HepG2 (cell line): ENCODE measurements around the gene CMTM2. TPM values are rescaled to one million over a fixed set of nuclear protein-coding genes. Genes with fewer than 3 reads are reported as not detected.

ENCODE experiments used
- KAT8 ChIP-seq: IDR thresholded peaks from 2 replicates; pipeline ENCODE4 v1.6.1; 2016; ENCODE audit warnings: missing genetic modification reagents, missing compliant biosample characterization
- MAF1 ChIP-seq: sonication (generic); formaldehyde crosslinking; IDR thresholded peaks from 2 replicates; pipeline ENCODE4 v1.5.0; 2020; ENCODE audit warnings: missing genetic modification reagents, borderline replicate concordance
- RORA ChIP-seq: sonication (generic); formaldehyde crosslinking; IDR thresholded peaks from 2 replicates; pipeline ENCODE4 v1.5.0; 2020; ENCODE audit warnings: mild to moderate bottlenecking, missing genetic modification reagents, moderate library complexity
- SALL2 ChIP-seq: sonication (generic); formaldehyde crosslinking; IDR thresholded peaks from 2 replicates; pipeline ENCODE4 v1.8.1; 2023; ENCODE audit warnings: mild to moderate bottlenecking, missing genetic modification reagents, inconsistent platforms
- TMF1 ChIP-seq: sonication (generic); formaldehyde crosslinking; IDR thresholded peaks from 2 replicates; pipeline ENCODE4 v1.8.1; 2022; ENCODE audit warnings: low read depth, missing genetic modification reagents
- ZNF281 ChIP-seq: sonication (generic); formaldehyde crosslinking; IDR thresholded peaks from 2 replicates; pipeline ENCODE4 v1.4.0; 2020; ENCODE audit warnings: missing genetic modification reagents, borderline replicate concordance
- ZNF326 ChIP-seq: sonication (generic); formaldehyde crosslinking; IDR thresholded peaks from 2 replicates; pipeline ENCODE4 v1.4.0; 2020; ENCODE audit warnings: missing genetic modification reagents, borderline replicate concordance
- ZNF513 ChIP-seq: sonication (generic); formaldehyde crosslinking; conservative IDR thresholded peaks from 2 replicates; pipeline ENCODE4 v1.5.0; 2020; ENCODE audit warnings: missing genetic modification reagents
- ZNF687 ChIP-seq: sonication (generic); formaldehyde crosslinking; IDR thresholded peaks from 2 replicates; pipeline ENCODE4 v1.5.1; 2020; ENCODE audit warnings: mild to moderate bottlenecking, missing genetic modification reagents, moderate library complexity
- polyA plus RNA-seq, 8 experiments: library from polyadenylated mRNA; depleted of rRNA in 3 of 8; stranded (reverse) in 7 of 8; unstranded in 1 of 8; fragments of >200 nt; fragmentation: Illumina TruSeq in 4 of 8; extraction: Trizol in 4 of 8; gene quantifications; 2 replicates each; pipeline versions ENCODE4 v1.2.1 to v1.2.3, GENCODE V29; 2011 to 2016; ENCODE audit warnings: low read depth in 4 of 8, missing spikeins in 1 of 8, mixed read lengths in 1 of 8; ENCODE audit not compliant: insufficient read depth in 1 of 8
- total RNA-seq, 5 experiments: library from RNA; depleted of rRNA; stranded (reverse); fragments of >200 nt; fragmentation: Illumina TruSeq; extraction: Trizol; gene quantifications; 2 replicates each; pipeline ENCODE4 v1.2.3, GENCODE V29; 2016; ENCODE audit warnings: low read depth in 1 of 5
- TF ChIP-seq, protein P1 (sequence below): sonication (generic); formaldehyde crosslinking; IDR thresholded peaks from 2 replicates; pipeline ENCODE4 v1.4.0; 2020; ENCODE audit warnings: missing genetic modification reagents

The CMTM2 gene
- total and polyA plus RNA-seq, 2 of the 13 experiments (the other 11 are each of a cell fraction or from before 2014, with no cell fraction given): not detected

- TF ChIP-seq, protein P1, sequence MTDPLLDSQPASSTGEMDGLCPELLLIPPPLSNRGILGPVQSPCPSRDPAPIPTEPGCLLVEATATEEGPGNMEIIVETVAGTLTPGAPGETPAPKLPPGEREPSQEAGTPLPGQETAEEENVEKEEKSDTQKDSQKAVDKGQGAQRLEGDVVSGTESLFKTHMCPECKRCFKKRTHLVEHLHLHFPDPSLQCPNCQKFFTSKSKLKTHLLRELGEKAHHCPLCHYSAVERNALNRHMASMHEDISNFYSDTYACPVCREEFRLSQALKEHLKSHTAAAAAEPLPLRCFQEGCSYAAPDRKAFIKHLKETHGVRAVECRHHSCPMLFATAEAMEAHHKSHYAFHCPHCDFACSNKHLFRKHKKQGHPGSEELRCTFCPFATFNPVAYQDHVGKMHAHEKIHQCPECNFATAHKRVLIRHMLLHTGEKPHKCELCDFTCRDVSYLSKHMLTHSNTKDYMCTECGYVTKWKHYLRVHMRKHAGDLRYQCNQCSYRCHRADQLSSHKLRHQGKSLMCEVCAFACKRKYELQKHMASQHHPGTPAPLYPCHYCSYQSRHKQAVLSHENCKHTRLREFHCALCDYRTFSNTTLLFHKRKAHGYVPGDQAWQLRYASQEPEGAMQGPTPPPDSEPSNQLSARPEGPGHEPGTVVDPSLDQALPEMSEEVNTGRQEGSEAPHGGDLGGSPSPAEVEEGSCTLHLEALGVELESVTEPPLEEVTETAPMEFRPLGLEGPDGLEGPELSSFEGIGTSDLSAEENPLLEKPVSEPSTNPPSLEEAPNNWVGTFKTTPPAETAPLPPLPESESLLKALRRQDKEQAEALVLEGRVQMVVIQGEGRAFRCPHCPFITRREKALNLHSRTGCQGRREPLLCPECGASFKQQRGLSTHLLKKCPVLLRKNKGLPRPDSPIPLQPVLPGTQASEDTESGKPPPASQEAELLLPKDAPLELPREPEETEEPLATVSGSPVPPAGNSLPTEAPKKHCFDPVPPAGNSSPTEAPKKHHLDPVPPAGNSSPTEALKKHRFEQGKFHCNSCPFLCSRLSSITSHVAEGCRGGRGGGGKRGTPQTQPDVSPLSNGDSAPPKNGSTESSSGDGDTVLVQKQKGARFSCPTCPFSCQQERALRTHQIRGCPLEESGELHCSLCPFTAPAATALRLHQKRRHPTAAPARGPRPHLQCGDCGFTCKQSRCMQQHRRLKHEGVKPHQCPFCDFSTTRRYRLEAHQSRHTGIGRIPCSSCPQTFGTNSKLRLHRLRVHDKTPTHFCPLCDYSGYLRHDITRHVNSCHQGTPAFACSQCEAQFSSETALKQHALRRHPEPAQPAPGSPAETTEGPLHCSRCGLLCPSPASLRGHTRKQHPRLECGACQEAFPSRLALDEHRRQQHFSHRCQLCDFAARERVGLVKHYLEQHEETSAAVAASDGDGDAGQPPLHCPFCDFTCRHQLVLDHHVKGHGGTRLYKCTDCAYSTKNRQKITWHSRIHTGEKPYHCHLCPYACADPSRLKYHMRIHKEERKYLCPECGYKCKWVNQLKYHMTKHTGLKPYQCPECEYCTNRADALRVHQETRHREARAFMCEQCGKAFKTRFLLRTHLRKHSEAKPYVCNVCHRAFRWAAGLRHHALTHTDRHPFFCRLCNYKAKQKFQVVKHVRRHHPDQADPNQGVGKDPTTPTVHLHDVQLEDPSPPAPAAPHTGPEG (CRISPR knock-in tag): no peak
- peak; percentile 34; the same call in 1 of the 2 replicates for TF ChIP-seq KAT8 (CRISPR knock-in tag)
- no peak for TF ChIP-seq RORA (CRISPR knock-in tag)
- TF ChIP-seq ZNF281: 0 out of 2 replicates have a peak, but pooled peaks have one; percentile 43
- TF ChIP-seq SALL2 (CRISPR knock-in tag): peak; percentile 64; the same call in 1 of the 2 replicates
- TF ChIP-seq ZNF513 (CRISPR knock-in tag): 0 out of 2 replicates have a peak, but pooled peaks have one; percentile 50
- no peak for TF ChIP-seq TMF1 (CRISPR knock-in tag)
- TF ChIP-seq MAF1 (CRISPR knock-in tag): no peak
- no peak for TF ChIP-seq ZNF326 (CRISPR knock-in tag)
- peak; percentile 89 for TF ChIP-seq ZNF687 (CRISPR knock-in tag)
Measured at GRCh38 chr16:66603537-66604375, 24.5 kb downstream of the CMTM2 start (continued).
